ACHN (cell line): Measurements from ENCODE around the gene MEF2A.
"Not testable (repeated sequence)": the region's sequence is repeated elsewhere in the genome, so short reads cannot be mapped to it uniquely, and the experiment has no call there.

ENCODE experiments used
- DNase-seq: peaks from one replicate; pipeline ENCODE4 v3.0.0-alpha.2; 2015
- in situ Hi-C: cut with HindIII; loops from 2 replicates; pipeline ENCODE4 v1.10.0; 2017; ENCODE audit warnings: low sequenced_read_pairs, low pct_ligation_motif_present, low pct_unique_long_range_greater_than_20kb

The MEF2A gene

DNA sequence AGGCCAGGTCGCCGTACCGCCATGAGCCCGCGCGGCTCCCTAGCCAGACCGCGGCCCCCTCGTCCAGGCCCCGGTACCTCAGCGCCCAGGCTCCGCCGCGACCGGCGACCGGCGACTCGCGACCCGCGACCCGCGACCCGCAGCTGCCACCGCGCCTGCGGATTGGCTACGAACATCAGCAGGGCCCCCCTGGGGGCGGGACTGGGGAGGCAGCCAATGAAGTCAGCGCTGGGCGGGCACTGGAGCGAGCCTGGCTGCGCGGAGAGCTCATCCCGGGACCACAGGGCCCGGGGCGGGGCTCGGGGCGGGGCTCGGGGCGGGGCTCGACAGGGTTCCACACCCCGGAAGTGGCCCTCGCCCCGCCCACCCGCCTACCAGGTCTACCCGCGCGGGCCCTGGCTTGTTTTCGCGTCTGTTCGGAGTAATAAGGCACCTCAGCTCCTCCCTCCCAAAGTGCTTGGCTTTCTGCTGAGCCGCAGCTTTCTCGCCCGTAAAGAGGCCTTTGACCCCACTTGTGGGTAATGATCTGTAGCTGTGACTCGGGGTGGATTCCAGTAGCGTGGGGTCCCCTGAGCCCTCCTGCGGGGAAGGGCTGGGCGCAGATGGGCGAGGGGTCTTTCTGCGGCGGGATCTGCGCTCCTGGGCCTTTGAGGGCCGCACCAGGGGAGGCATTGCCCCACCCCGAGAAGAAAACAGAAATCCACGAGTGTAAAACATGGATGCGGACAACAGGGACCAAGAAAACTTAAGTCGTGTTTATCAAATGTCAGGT, 167.7 kb downstream of the MEF2A start, which contains the start of gene LYSMD4:
LYSMD4 (minus strand) TSS at position 170 of the 772 bp plus-strand sequence. CDS start 1,438 bp downstream, outside the sequence.
- in situ Hi-C loops = no loop called here

DNA sequence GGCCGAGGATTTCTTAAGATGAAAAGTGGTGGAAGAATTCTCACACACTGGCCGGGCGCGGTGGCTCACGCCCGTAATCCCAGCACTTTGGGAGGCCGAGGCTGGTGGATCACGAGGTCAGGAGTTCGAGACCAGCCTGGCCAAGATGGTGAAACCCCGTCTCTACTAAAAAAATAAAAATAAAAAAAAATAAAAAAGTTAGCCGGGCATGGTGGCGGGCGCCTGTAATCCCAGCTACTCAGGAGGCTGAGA, 168.2 kb downstream of the MEF2A start:
- DNase-seq, in situ Hi-C loops: not testable (repeated sequence)

More for the DNA sequence above, 167.7 kb downstream of the MEF2A start, which contains the start of gene LYSMD4:
- DNase-seq = peak; percentile 89

DNA sequence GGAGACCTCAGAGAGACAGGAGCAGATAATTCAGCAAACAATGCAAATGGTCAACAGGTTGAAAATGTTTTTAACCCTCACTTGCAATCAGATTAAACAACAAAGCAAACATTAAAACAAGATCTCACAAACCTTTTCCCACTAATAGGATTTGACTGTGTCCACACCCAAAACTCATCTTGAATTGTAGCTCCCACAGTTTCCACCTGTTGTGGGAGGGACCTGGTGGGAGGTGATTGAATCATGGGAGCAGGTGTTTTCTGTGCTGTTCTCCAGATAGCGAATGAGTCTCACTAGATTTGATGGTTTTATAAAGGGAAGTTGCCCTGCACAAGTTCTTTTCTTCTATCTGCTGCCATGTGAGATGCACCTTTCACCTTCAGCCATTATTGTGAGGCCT, 168.8 kb downstream of the MEF2A start:
- in situ Hi-C loops = no loop called here
- no peak for DNase-seq

DNA sequence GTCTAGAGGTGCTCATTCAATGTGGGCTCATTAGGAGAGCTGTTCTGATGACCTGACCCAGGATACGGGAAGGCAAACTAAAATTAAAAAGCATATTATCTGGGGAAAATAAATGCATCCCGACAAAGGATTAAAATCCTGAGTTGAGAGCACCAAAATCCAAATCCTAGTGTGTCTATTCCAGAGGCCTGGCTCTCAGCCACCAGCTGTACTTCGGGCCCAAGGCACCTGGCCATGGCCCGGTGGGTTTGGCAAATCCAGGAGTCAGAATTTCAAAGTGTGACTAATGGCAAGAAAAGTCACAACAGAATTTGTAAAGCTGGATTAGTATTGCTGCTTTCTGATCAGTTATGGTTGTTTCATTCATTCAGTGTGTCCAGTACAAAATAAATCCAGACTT, 170.1 kb downstream of the MEF2A start:
- no peak for DNase-seq
- in situ Hi-C loops = no loop called here

DNA sequence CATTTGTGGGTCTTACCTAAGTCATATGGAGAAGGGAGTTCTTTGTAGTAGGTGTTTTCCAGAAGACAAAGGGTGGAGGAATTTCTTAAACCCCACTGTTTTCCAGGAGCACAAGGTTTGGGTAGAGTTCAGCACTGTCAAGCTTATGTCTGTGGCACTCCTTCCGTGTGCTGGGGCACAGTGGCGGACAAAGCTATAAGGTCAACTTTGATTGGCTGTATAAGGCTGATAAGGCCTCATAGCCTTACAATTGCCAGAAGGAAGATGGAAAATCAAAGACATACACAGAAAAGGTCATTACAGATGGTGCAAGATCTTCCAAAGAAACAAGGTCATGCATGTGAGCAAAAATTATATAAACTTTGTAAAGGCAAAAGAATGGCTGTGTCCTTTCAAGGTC, 170.9 kb downstream of the MEF2A start:
- in situ Hi-C loops = no loop called here
- no peak for DNase-seq

DNA sequence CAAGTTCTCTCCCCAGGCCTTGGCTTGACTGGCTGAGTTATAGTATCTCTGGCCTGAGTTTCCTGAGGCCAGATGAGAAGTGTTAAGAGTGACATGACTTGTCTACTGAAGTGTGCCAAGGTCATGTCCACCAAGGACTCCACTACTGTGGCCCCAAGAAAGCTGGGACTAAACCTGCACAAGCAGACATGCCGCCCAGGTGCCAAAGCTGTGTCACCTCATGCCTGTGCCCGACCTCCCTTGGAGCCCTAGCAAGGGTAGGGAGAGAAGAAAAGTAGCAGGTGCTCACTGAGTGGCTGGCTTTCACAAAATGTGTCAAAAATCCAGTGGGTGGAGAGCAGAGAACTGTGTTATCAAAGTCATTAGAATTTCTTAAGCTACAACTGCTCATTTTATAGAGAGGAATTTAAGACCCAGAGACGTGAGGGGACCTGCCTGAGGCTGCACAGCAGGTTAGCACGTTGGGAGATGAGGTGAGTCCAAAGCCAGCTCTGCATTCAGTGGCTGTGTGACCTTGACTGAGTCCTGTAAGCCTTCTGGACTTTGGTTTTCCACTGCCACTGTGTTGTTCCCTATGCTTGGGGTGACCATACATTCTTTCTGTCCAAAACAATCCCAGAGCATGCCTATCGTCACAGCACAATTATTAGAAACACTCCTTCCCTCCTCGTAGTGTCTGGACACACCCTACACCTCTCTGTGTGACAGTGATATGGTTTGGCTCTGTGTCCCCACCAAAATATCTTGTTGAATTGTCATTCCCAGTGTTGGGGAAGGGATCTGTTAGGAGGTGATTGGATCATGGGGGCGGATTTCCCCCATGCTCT, 172.4 kb downstream of the MEF2A start:
- in situ Hi-C loops = no loop called here
- no peak for DNase-seq

DNA sequence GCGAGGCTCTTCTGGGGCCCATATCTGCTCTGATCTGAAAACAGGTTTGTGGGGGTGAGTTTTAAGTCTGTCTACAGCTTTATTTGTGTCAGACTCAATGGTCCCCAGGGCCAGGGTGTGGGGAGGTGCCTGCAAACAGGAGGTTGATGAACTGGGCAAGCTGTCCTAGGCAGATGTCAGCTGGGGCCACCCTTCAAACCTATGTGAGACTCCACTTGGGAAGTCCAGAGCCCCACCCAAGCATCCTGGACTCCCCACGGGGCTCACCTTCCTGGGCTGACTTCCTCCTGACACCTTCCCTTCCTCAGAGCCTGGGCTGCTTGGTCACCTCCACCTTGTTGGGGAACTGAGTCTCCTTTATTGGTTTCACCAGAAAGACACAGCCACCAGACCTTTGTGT, 176.1 kb downstream of the MEF2A start:
- no peak for DNase-seq
- in situ Hi-C loops = no loop called here

DNA sequence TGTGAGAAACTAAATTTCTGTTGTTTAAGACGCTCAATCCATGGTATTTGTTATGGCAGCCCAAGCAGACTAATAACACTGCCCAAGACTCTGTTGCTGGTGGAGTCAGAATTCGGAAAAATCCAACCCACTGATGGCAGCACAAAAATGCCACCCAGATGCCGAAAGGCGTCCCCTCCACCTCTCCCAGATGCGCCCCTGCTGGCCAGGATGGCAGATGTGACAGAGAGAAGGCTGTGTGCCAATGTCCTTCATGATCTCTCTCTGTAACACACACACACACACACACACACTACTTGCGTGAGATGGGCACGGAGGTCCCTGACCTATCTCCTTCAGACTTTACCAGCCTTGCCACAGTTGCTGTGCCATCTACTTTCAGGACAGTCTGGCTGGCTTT, 178.4 kb downstream of the MEF2A start:
- no peak for DNase-seq
- in situ Hi-C loops = no loop called here

DNA sequence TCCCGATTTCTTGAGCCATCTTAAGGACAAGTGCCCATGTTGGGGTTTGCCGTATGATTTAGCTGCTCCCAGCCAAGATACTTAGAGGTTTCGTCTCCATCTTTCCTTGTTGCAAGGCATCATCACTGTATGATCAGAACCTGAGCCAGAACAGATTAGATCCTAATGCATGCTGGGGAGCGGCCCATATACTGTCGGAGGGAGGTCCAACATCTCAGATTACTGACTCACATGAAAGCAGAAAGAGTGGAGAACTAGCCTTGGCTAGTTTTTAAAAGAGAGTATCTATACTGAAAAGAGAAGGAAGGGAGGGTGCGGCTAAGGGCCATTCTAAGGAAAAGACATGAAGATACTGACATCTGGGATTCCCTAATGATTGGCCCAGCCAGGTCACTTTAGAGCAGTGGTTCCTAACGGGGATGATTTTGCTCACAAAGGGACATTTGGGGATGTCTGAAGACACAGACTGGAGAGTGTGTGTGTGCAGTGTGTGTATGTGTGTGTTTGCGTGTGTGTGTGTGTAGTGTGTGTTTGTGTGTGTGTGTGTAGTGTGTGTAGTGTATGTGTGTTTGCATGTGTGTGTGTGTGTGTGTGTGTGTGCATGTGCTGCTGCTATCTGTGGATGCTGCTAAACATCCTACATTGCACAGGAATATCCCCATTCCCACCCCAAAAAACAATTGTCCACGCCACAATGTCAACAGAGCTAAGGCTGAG, 179.7 kb downstream of the MEF2A start:
- no peak for DNase-seq
- in situ Hi-C loops = no loop called here

DNA sequence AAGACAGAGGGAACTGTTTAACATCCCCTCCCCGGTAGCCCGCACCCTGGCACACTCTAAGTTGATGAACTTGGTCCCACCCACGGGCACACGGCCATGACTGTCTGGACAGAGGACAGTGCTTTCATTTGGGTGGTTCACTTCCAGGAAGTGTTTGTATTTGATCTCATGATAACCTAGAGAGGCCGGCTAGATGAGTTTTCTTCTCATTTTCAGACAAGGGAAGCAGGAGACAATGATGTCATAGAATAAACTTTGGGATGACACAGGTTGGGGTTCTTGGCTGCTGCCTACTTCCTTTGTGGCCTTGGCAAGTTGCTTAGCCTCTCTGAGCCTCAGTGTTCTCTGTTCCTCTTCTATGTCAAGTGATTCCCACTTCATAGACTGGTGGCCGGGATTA, 183.6 kb downstream of the MEF2A start:
- in situ Hi-C loops = no loop called here
- no peak for DNase-seq

DNA sequence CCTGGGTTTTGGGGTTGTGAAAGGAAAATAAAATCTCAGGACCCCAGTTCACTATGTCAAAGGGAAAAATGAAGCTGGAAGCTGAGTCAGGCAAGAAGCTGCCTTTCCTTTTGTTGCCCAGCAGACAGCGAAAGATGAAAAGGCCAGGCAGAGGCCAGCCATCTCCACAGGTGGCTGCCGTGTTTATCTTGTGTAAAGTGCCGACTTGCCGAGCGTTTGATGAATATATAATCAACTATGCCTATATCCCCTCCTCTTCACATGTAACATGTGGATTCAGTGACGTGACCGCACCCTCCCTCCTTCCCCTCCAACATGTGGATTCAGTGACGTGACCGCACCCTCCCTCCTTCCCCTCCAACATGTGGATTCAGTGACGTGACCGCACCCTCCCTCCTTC, 184.5 kb downstream of the MEF2A start:
- DNase-seq, in situ Hi-C loops: not testable (repeated sequence)

DNA sequence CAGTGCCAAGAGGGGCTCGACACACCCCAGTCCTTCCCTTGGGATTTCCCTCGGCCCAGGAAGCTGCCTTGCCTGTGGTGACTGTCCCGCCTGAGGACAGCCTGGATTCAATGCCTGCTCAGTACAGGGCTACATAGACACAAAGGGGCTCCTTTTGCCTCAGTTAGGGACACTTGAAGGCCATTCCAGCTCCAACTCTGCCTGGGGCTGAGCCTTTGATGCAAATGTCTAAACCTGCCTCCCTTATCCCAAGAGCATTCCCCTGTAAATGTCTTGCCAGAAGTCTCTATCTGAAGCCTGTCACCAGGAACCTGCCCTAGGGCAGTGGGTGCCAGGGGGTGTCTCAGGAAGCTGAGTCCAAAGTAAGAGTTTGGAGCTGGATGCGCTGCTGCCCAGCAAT, 186.8 kb downstream of the MEF2A start:
- no peak for DNase-seq
- in situ Hi-C loops = no loop called here

DNA sequence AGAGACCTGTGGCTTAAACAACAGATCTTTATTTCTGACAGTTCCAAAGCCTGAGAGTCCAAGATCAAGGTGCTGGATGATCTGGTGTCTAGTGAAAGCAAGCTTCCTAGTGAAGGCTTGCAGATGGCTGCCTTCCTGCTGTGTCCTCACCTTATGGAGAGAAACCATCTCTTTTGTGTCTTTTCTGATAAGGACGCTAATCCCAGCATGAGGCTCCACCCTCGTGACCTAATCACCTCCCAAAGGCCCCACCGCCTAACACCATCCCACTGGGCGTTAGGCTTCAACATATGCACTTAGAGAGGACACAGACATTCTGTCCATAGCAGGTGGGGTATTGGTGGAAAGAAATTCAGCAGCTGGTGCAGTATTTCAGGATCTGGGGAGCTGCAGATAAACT, 187.3 kb downstream of the MEF2A start:
- no peak for DNase-seq
- in situ Hi-C loops = no loop called here

DNA sequence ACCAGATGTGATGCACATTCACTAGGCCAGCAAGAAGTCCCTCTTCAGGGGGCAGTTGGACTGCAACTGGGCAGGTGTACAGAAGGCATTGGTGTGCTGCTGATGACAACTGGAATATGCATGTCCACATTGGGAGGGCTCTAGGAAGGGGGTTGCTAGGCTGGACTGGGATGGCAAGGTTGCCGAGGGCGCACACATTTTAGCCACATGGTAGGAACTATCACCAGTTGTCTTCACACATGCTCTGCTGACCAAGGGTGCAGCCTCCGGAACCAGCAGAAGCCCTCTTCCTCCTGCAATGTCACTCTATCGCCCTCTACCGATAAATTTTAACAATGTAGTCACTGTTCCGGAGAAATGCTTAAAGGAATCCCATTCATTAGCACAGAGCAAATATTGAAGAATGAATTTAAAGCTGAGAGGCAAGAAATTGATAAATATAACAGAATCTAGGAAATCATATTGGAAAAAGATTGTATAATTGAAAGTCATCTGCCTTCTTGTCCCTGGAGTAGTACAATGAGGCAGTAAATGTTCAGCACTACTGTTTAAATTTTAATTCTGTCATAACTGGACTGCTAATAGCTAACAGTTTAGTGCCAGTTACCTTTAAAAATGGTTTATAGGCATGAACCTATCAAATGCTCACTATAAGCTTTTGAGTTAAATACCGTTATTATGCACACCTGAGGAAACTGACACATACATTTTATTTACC, 190.1 kb downstream of the MEF2A start:
- in situ Hi-C loops = no loop called here
- DNase-seq = peak; percentile 67

DNA sequence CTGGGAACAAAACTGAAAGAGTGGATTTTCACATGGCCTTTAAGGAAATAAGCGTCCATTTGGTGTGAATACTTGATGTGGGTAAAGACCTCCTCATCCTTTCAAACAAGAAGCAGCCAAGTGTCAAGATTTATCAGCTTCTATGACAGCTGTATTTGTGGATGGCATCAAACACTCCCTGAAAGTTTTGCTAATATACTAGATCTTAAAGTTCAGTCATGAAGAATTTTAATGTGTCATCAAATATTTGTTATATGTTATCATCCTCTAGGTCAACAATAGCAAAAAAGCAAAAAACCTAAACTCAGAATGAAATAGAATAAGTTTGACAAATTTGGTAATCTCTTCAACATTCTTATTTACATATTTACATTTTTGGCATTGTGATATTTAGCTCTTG, 196.5 kb downstream of the MEF2A start:
- in situ Hi-C loops = no loop called here
- no peak for DNase-seq

DNA sequence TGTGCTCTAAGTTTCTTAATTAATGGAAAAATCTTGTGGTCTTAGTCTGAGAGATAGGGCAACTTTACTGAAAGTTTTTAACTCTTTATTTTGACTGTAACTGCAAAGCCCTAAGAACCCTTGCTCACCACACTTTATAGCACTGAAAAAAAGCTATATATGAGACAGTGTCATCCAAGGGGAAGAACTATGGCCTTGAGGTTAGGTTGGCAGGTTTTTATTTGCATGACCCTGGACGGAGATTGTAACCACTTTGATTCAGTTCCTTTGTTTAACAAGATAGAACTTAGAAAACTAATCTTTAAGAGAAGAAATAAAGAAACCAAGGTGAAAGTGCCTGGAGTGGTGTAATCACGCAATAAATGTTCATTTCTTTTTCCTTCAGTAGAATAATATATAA, 198.0 kb downstream of the MEF2A start:
- in situ Hi-C loops = no loop called here
- DNase-seq = no peak

DNA sequence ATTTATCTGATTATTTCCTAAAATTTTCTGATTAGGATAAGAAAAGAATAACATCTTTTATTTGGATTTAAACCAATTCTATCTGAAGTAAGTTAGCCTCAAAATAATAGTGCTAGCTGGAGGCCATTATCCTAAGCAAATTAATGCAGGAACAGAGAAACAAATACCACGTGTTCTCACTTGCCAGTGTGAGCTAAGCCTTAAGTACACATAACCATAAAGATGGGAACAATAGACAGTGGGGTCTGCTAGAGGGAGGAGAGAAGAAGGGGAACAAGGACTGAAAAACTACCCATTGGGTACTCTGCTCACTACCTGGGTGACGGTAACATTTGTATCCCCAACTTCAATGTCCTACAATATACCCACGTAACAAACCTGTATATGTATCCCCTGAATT, 198.7 kb downstream of the MEF2A start:
- no peak for DNase-seq
- in situ Hi-C loops = no loop called here
